Osteoblast (primary cell): ENCODE measurements around the gene OLFML2B. TPM values are rescaled to one million over a fixed set of nuclear protein-coding genes. Genes with fewer than 3 reads are reported as not detected.

Experiments used
- DNase-seq: peaks from one replicate; pipeline ENCODE4 v3.0.0; 2011; ENCODE audit warnings: low spot score, mixed read lengths; ENCODE audit not compliant: insufficient read length; ENCODE audit errors: missing footprints
- H2AFZ ChIP-seq: 2 replicates; pipeline ENCODE4 v1.6.0; 2011; ENCODE audit warnings: mild to moderate bottlenecking, low read length
- H3K27ac ChIP-seq: 2 replicates; pipeline ENCODE4 v1.5.1; 2011; ENCODE audit warnings: mild to moderate bottlenecking, low read depth, low read length, moderate library complexity
- H3K27me3 ChIP-seq: 2 replicates; pipeline ENCODE4 v1.6.0; 2012; ENCODE audit warnings: mild to moderate bottlenecking, control low read depth, inconsistent platforms, low read length, moderate library complexity; ENCODE audit not compliant: insufficient read depth
- H3K36me3 ChIP-seq: 2 replicates; pipeline ENCODE4 v1.5.1; 2011; ENCODE audit warnings: mild to moderate bottlenecking, low read length, control low read depth, moderate library complexity; ENCODE audit not compliant: insufficient read depth
- H3K4me1 ChIP-seq: 2 replicates; pipeline ENCODE4 v1.5.1; 2011; ENCODE audit warnings: mild to moderate bottlenecking, low read length, control low read depth, moderate library complexity; ENCODE audit not compliant: insufficient read depth
- H3K4me2 ChIP-seq: 2 replicates; pipeline ENCODE4 v1.6.0; 2011; ENCODE audit warnings: mild to moderate bottlenecking, low read length; ENCODE audit not compliant: insufficient read depth
- H3K4me3 ChIP-seq: fragments of 200-600 bp; sonication (generic); 3 replicates; pipeline ENCODE4 v1.5.1; 2012; ENCODE audit warnings: mild to moderate bottlenecking, low read length, inconsistent platforms; ENCODE audit not compliant: insufficient read depth
- H3K79me2 ChIP-seq: 2 replicates; pipeline ENCODE4 v1.6.0; 2012; ENCODE audit warnings: mild to moderate bottlenecking, low read length, control low read depth, inconsistent platforms; ENCODE audit not compliant: insufficient read depth
- H3K9me3 ChIP-seq: 2 replicates; pipeline ENCODE4 v1.5.1; 2011; ENCODE audit warnings: low read depth, low read length, control low read depth
- H4K20me1 ChIP-seq: 2 replicates; pipeline ENCODE4 v1.6.0; 2012; ENCODE audit warnings: mild to moderate bottlenecking, low read length, control low read depth; ENCODE audit not compliant: insufficient read depth
- total RNA-seq: library from RNA; depleted of rRNA; stranded (reverse); fragments of >200 nt; gene quantifications from 2 replicates; pipeline ENCODE4 v1.2.3, GENCODE V29; 2012
- TF ChIP-seq, protein P1 (sequence below): IDR thresholded peaks from 2 replicates; pipeline ENCODE4 v1.5.1; 2011; ENCODE audit warnings: mild to moderate bottlenecking, low read depth, low read length, moderate library complexity; ENCODE audit errors: extremely low read depth

Gene OLFML2B
- total RNA-seq, 1 donor, result 49.9 TPM

DNA sequence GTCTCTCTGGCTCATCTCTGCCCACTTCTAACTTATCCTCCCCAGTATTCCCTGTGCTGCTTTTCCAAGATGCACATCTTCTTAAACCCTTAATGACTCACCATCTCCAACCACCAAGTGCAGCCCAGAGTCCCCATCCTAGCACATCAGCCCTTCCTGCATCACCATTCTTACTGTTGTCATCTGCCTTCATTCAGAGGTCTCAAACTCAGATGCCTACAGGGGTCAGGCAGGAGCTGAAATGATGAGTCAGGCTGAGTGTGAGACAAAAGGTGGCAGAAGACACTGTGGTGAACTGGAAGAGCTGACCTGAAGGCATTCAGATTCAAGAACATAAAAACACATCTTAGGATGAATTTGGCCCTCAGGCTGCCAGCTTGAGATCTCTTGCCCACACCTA, 34.6 kb downstream of the OLFML2B start:
- Histone ChIP-seq H3K27ac (no peak overlapping the region), H3K4me2 (no peak overlapping the region), H4K20me1 (no peaks in the 10 kb centered on the region), H3K4me1 (no peaks in the 10 kb centered on the region), H3K36me3 (no peaks in the 10 kb centered on the region), H2AFZ (no peak overlapping the region), H3K79me2 (no peaks in the 10 kb centered on the region), H3K9me3 (peaks cover 2% of the 10 kb centered on the region), H3K4me3 (no peak overlapping the region), H3K27me3 (no peaks in the 10 kb centered on the region)
- TF ChIP-seq, protein P1, sequence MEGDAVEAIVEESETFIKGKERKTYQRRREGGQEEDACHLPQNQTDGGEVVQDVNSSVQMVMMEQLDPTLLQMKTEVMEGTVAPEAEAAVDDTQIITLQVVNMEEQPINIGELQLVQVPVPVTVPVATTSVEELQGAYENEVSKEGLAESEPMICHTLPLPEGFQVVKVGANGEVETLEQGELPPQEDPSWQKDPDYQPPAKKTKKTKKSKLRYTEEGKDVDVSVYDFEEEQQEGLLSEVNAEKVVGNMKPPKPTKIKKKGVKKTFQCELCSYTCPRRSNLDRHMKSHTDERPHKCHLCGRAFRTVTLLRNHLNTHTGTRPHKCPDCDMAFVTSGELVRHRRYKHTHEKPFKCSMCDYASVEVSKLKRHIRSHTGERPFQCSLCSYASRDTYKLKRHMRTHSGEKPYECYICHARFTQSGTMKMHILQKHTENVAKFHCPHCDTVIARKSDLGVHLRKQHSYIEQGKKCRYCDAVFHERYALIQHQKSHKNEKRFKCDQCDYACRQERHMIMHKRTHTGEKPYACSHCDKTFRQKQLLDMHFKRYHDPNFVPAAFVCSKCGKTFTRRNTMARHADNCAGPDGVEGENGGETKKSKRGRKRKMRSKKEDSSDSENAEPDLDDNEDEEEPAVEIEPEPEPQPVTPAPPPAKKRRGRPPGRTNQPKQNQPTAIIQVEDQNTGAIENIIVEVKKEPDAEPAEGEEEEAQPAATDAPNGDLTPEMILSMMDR, result no peak
- no peak for DNase-seq

DNA sequence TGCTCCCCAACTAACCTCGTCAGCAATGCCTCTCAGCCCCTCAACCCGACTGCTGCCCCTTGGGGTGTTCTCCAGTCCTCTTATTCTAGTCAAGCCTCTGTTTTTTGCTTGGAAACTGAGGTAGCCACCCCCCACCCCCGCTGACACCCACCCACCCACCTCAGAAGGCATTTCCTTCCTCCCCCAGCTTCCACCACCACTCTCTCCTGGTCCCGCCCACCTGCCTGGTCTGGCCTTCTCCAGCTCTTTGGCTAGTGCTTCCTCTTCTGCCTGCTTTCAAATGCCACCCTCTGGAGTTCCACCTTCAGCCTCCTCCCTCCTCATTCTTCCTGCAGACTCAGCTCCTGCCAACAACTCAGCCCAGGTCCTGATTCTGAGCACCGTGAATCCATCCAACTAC, 35.3 kb downstream of the OLFML2B start:
- peaks cover 2% of the 10 kb centered on the region for H3K9me3 ChIP-seq
- TF ChIP-seq, protein P1, result no peak
- H3K4me2 ChIP-seq, result no peak overlapping the region
- no peak overlapping the region for H2AFZ ChIP-seq
- no peaks in the 10 kb centered on the region for H3K27me3 ChIP-seq
- no peaks in the 10 kb centered on the region for H3K79me2 ChIP-seq
- no peak for DNase-seq
- H3K36me3 ChIP-seq, result no peaks in the 10 kb centered on the region
- no peak overlapping the region for H3K4me3 ChIP-seq
- H3K27ac ChIP-seq, result no peak overlapping the region
- H3K4me1 ChIP-seq, result no peaks in the 10 kb centered on the region
- H4K20me1 ChIP-seq, result no peaks in the 10 kb centered on the region

GRCh38 chr1:161987872-161988271, 35.8 kb downstream of the OLFML2B start:
- TF ChIP-seq, protein P1, result no peak
- Histone ChIP-seq H3K4me1 (no peaks in the 10 kb centered on the region), H3K9me3 (peaks cover 2% of the 10 kb centered on the region), H3K4me3 (no peak overlapping the region), H3K79me2 (no peaks in the 10 kb centered on the region), H3K4me2 (no peak overlapping the region), H3K36me3 (no peaks in the 10 kb centered on the region), H3K27me3 (no peaks in the 10 kb centered on the region), H3K27ac (no peak overlapping the region), H2AFZ (no peak overlapping the region), H4K20me1 (no peaks in the 10 kb centered on the region)
- no peak for DNase-seq

DNA sequence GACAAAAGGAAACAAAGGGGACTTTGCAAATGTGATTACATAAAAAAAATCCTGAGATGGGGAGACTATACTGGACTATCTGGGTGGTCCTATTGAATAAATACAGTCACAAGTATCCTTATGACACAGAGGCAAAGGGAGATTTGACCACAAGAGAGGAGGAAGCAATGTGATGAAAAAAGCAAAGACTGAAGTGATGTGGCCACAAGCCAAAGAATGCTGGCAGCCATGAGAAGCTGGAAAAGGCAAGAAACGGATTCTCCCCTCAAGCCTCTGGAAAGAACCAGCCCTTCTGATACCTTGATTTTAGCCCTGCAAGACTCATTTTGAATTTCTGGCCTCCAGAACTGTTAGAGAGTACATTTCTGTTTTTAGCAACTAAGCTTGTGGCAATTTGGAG, 36.4 kb downstream of the OLFML2B start:
- peaks cover 2% of the 10 kb centered on the region for H3K9me3 ChIP-seq
- H3K27me3 ChIP-seq, result no peaks in the 10 kb centered on the region
- H3K4me2 ChIP-seq, result no peak overlapping the region
- DNase-seq, result no peak
- no peak overlapping the region for H3K4me3 ChIP-seq
- H3K36me3 ChIP-seq, result no peaks in the 10 kb centered on the region
- H2AFZ ChIP-seq, result no peak overlapping the region
- H3K27ac ChIP-seq, result no peak overlapping the region
- no peaks in the 10 kb centered on the region for H3K79me2 ChIP-seq
- no peaks in the 10 kb centered on the region for H4K20me1 ChIP-seq
- H3K4me1 ChIP-seq, result no peaks in the 10 kb centered on the region
- TF ChIP-seq, protein P1, result no peak
